T-helper 1 cell treated with Interleukin-12 subunit alpha and Interleukin-12 subunit beta and Interleukin-4 antibody, amounts not matched to agents 30 μg/mL and 1 μg/mL, for 36 hours (primary cell): Measurements from ENCODE around the gene ANK3.

Source experiments
- H3K27ac Mint-ChIP-seq: one replicate; pipeline ENCODE4 v1.8.0; 2021; ENCODE audit warnings: mild to moderate bottlenecking, mixed read lengths
- H3K27me3 Mint-ChIP-seq: one replicate; pipeline ENCODE4 v1.8.0; 2021; ENCODE audit warnings: low read depth, mixed read lengths
- H3K36me3 Mint-ChIP-seq: one replicate; pipeline ENCODE4 v1.8.0; 2021; ENCODE audit warnings: low read depth, mixed read lengths
- H3K4me1 Mint-ChIP-seq: one replicate; pipeline ENCODE4 v1.8.0; 2021; ENCODE audit warnings: low read depth, mixed read lengths
- H3K4me3 Mint-ChIP-seq: one replicate; pipeline ENCODE4 v1.8.0; 2021; ENCODE audit warnings: mild to moderate bottlenecking, moderate library complexity, mixed read lengths
- H3K9me3 Mint-ChIP-seq: one replicate; pipeline ENCODE4 v1.8.0; 2021; ENCODE audit warnings: mixed read lengths

Gene ANK3

GRCh38 chr10:60099998-60100747 lies 289.5 kb downstream of the ANK3 start:
- H3K27me3 Mint-ChIP-seq = no peaks in the 10 kb centered on the region
- H3K27ac Mint-ChIP-seq = no peak overlapping the region
- H3K4me1 Mint-ChIP-seq = no peaks in the 10 kb centered on the region
- H3K4me3 Mint-ChIP-seq = no peak overlapping the region
- H3K9me3 Mint-ChIP-seq = no peaks in the 10 kb centered on the region
- H3K36me3 Mint-ChIP-seq = peaks cover 9% of the 10 kb centered on the region

GRCh38 chr10:60098677-60099601 lies 290.7 kb downstream of the ANK3 start:
- Mint-ChIP-seq H3K9me3 (no peaks in the 10 kb centered on the region), H3K4me1 (no peaks in the 10 kb centered on the region), H3K27me3 (no peaks in the 10 kb centered on the region), H3K27ac (no peak overlapping the region), H3K4me3 (no peak overlapping the region), H3K36me3 (peaks cover 6% of the 10 kb centered on the region)

- Mint-ChIP-seq H3K36me3 (peaks cover 3% of the 10 kb centered on the region), H3K27me3 (no peaks in the 10 kb centered on the region), H3K4me1 (no peaks in the 10 kb centered on the region), H3K27ac (no peak overlapping the region), H3K4me3 (no peak overlapping the region), H3K9me3 (no peaks in the 10 kb centered on the region)
Measured at GRCh38 chr10:60096761-60097513, 292.7 kb downstream of the ANK3 start.

GRCh38 chr10:60093317-60093716 lies 296.4 kb downstream of the ANK3 start:
- Mint-ChIP-seq H3K4me1 (no peaks in the 10 kb centered on the region), H3K36me3 (peaks cover 6% of the 10 kb centered on the region), H3K27me3 (no peaks in the 10 kb centered on the region), H3K9me3 (no peaks in the 10 kb centered on the region), H3K27ac (no peak overlapping the region), H3K4me3 (no peak overlapping the region)

- Mint-ChIP-seq H3K4me1 (peaks cover 2% of the 10 kb centered on the region), H3K9me3 (no peaks in the 10 kb centered on the region), H3K27ac (no peak overlapping the region), H3K36me3 (peaks cover 15% of the 10 kb centered on the region), H3K27me3 (no peaks in the 10 kb centered on the region), H3K4me3 (no peak overlapping the region)
Measured at GRCh38 chr10:60086862-60087261, 302.8 kb downstream of the ANK3 start.

GRCh38 chr10:60086421-60086820 lies 303.3 kb downstream of the ANK3 start:
- Mint-ChIP-seq H3K27me3 (no peaks in the 10 kb centered on the region), H3K4me3 (no peak overlapping the region), H3K36me3 (peaks cover 15% of the 10 kb centered on the region), H3K27ac (no peak overlapping the region), H3K9me3 (no peaks in the 10 kb centered on the region), H3K4me1 (peaks cover 2% of the 10 kb centered on the region)

GRCh38 chr10:60082744-60083344 lies 306.8 kb downstream of the ANK3 start:
- no peak overlapping the region for H3K27ac Mint-ChIP-seq
- H3K4me3 Mint-ChIP-seq = no peak overlapping the region
- peaks cover 2% of the 10 kb centered on the region for H3K4me1 Mint-ChIP-seq
- H3K27me3 Mint-ChIP-seq = no peaks in the 10 kb centered on the region
- peaks cover 24% of the 10 kb centered on the region for H3K36me3 Mint-ChIP-seq
- H3K9me3 Mint-ChIP-seq = no peaks in the 10 kb centered on the region

- Mint-ChIP-seq H3K9me3 (no peaks in the 10 kb centered on the region), H3K4me3 (no peak overlapping the region), H3K27me3 (no peaks in the 10 kb centered on the region), H3K36me3 (peaks cover 24% of the 10 kb centered on the region), H3K27ac (no peak overlapping the region), H3K4me1 (peaks cover 2% of the 10 kb centered on the region)
Measured at GRCh38 chr10:60082341-60082740, 307.3 kb downstream of the ANK3 start.

- Mint-ChIP-seq H3K4me3 (no peak overlapping the region), H3K27ac (no peak overlapping the region), H3K4me1 (no peaks in the 10 kb centered on the region), H3K36me3 (peaks cover 35% of the 10 kb centered on the region), H3K9me3 (no peaks in the 10 kb centered on the region), H3K27me3 (no peaks in the 10 kb centered on the region)
Measured at GRCh38 chr10:60073781-60074656, 315.7 kb downstream of the ANK3 start.

- peaks cover 35% of the 10 kb centered on the region for H3K36me3 Mint-ChIP-seq
Measured at GRCh38 chr10:60073397-60073780, 316.3 kb downstream of the ANK3 start.

GRCh38 chr10:60069311-60069710 lies 320.4 kb downstream of the ANK3 start:
- no peaks in the 10 kb centered on the region for H3K4me1 Mint-ChIP-seq
- H3K27ac Mint-ChIP-seq = no peak overlapping the region
- H3K4me3 Mint-ChIP-seq = no peak overlapping the region
- H3K9me3 Mint-ChIP-seq = no peaks in the 10 kb centered on the region
- peaks cover 17% of the 10 kb centered on the region for H3K36me3 Mint-ChIP-seq
- H3K27me3 Mint-ChIP-seq = no peaks in the 10 kb centered on the region

More at GRCh38 chr10:60073397-60073780, 316.3 kb downstream of the ANK3 start:
- Mint-ChIP-seq H3K9me3 (no peaks in the 10 kb centered on the region), H3K27ac (no peak overlapping the region), H3K4me3 (no peak overlapping the region), H3K4me1 (no peaks in the 10 kb centered on the region), H3K27me3 (no peaks in the 10 kb centered on the region)

- Mint-ChIP-seq H3K4me1 (no peaks in the 10 kb centered on the region), H3K27ac (no peak overlapping the region), H3K9me3 (no peaks in the 10 kb centered on the region), H3K36me3 (peaks cover 8% of the 10 kb centered on the region), H3K27me3 (no peaks in the 10 kb centered on the region), H3K4me3 (no peak overlapping the region)
Measured at GRCh38 chr10:60050366-60050765, 339.3 kb downstream of the ANK3 start.

- Mint-ChIP-seq H3K4me3 (no peak overlapping the region), H3K27ac (no peak overlapping the region), H3K36me3 (peaks cover 5% of the 10 kb centered on the region), H3K4me1 (no peaks in the 10 kb centered on the region), H3K9me3 (no peaks in the 10 kb centered on the region), H3K27me3 (no peaks in the 10 kb centered on the region)
Measured at GRCh38 chr10:60048091-60048501, 341.6 kb downstream of the ANK3 start.
